Measurements from ENCODE around the gene GAB1.

DNA sequence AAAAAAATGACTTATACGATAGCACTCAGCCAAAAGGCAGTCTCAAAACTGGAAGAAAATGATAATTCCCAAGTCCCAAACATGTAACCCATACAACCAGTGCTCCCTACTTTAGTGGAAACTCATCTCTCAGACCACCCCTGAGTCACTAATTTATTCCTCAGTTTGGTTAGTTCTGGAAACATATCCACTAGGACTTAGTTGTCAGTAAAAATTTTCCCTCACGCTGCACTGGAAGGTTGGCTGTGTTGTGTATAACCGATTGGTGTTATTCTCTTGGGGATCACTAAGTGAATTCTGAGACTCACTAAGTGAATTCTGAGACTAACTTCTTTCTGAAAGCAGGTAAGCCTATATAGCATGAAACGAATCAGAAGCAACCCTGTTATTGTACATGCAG, 48.5 kb upstream of the GAB1 start:
- TF ChIP-seq, protein P1, sequence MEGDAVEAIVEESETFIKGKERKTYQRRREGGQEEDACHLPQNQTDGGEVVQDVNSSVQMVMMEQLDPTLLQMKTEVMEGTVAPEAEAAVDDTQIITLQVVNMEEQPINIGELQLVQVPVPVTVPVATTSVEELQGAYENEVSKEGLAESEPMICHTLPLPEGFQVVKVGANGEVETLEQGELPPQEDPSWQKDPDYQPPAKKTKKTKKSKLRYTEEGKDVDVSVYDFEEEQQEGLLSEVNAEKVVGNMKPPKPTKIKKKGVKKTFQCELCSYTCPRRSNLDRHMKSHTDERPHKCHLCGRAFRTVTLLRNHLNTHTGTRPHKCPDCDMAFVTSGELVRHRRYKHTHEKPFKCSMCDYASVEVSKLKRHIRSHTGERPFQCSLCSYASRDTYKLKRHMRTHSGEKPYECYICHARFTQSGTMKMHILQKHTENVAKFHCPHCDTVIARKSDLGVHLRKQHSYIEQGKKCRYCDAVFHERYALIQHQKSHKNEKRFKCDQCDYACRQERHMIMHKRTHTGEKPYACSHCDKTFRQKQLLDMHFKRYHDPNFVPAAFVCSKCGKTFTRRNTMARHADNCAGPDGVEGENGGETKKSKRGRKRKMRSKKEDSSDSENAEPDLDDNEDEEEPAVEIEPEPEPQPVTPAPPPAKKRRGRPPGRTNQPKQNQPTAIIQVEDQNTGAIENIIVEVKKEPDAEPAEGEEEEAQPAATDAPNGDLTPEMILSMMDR (IDR thresholded peaks at IDR 0.05): no peak
- TF ChIP-seq POLR2A (IDR thresholded peaks at IDR 0.05): no peak

All from esophagus squamous epithelium (tissue), 4 donors.